ENCODE measurements around the gene MSL1.

The MSL1 gene

DNA sequence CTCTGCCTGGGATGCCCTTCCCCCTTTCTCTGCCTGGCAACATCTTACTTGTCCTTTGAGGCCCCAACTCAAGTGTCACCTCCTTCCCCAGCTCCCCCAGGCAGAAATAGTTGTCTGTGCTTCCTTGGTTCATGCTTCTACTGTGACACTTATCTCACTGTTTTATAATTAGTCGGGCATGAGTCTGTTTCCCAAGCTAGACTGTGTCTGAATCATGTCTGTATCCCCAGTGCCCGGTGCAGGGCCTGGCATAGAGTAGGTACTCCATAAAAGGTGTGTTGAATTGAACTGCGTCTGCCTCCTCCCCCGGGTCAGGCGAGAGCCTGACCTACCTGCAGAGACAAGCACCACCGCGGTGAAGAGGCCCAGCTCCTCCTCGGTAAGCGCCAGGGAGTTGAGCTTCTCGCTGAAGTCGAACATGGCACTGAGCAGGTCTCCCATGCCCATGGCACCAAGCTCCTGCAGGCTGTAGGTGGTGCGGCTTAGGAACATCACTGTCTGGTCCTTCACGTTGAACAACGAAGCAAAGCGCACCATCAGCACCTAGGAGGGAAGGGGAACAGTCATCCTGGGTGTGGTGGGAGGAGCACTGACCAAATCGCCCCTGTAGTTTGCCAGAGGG lies 28.1 kb upstream of the MSL1 start:
- DNase-seq (ENCODE audit: insufficient read length) (no peak), FAIRE-seq (no peak)
- TF ChIP-seq TAF1 (IDR thresholded peaks at IDR 0.05; ENCODE audit: borderline replicate concordance, low read depth, low read length) (no peak), POLR2A (IDR thresholded peaks at IDR 0.05; ENCODE audit: low read depth, low read length) (no peak), POLR2AphosphoS5 (IDR thresholded peaks at IDR 0.05; ENCODE audit: low read depth, low read length) (no peak)

DNA sequence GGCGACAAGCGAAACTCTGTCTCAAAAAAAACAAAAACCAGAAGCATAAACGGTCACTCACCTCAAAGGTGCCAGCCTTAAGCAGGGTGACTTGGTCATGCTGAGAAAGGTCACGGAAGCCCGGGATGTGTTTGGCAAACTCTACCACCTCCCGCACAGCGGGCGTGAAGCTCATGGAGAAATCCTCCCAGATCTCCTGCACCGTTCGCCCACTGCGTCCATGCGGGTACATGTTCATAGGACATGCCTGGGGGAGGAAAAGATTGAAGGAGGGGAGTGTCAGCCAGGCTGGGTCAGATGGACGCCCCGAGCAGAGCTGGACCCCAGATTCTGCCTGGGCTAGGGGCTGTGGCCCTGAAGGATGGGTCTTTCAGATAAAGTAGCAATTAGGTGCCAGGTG lies 26.9 kb upstream of the MSL1 start:
- TF ChIP-seq POLR2AphosphoS5 (IDR thresholded peaks at IDR 0.05; ENCODE audit: low read depth, low read length) (no peak), POLR2A (IDR thresholded peaks at IDR 0.05; ENCODE audit: low read depth, low read length) (no peak)
- DNase-seq (ENCODE audit: insufficient read length) (no peak), FAIRE-seq (no peak)

DNA sequence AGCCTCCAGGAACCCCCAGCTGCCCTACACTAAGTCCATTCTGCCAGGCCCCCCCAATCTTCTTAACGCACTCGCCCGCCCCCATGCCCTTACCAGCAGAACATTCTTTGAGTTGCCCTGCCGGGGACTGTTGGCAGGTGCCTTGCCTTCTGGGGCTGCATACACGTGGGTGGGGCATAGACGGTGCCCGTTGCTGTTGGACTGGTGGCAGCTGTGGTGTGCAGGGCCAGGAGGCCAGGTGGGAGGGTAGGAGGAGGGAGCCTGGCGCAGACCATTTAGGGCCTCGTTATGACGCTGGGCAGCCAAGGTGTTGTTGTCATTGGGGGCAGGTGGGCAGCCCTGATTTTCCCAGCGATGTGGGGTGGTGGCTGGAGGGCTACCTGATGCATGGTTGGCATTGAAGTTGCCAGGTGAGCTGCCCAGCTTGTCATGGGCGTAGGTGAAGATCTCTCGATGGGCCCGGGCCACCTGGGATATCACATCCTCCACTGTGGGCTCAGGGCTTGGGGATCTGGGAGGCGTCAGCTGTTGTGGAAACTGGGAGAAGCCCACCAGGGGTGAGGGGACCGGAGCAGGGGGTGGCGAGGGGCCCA lies 26.3 kb upstream of the MSL1 start:
- FAIRE-seq (no peak), DNase-seq (ENCODE audit: insufficient read length) (no peak)
- TF ChIP-seq POLR2AphosphoS5 (IDR thresholded peaks at IDR 0.05; ENCODE audit: low read depth, low read length) (no peak), TAF1 (IDR thresholded peaks at IDR 0.05; ENCODE audit: borderline replicate concordance, low read depth, low read length) (no peak)

DNA sequence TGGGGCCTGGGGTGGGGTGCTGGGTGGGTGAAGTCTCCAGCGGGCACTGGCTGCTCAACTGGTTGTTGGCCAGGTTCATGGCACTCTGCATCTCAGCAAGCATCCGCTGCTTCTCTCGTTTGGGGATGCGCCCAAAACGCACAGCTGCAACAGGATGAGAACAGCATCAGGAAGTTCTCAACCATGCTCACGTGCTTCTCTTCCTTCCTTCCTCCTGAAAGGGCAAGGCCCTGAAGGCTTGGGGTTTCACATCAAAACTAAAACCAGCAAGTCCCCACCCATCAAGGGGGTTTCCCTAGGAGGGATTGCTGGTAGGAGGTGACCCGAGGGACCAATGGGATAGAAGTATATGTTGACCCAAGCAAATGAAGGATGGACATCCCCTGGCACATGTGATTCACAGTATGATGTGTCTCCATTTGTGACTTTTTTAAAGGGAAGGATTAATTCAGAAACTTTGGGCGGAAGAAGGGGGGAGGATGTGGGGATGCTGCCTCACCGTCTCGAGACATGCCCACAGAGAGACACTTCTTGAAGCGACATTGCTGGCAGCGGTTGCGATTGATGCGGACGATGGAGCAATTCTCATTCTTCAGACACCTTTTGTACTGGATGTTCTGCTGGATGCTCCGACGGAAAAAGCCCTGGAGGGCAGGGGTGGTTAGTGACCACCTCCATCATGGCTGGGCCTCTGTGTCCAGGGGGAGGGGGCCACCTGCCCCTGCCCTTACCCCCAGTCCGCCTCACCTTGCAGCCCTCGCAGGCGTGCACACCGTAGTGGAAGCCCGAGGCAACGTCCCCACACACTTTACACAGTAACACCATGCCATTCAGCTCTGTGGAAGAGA lies 25.6 kb upstream of the MSL1 start:
- peak; percentile 52; the same call in 1 of the 2 replicates for TF ChIP-seq POLR2A (IDR thresholded peaks at IDR 0.05; ENCODE audit: low read depth, low read length)
- no peak; the same call in none of the 2 replicates for TF ChIP-seq POLR2AphosphoS5 (IDR thresholded peaks at IDR 0.05; ENCODE audit: low read depth, low read length)
- TF ChIP-seq TAF1 (IDR thresholded peaks at IDR 0.05; ENCODE audit: borderline replicate concordance, low read depth, low read length), result no peak
- DNase-seq (ENCODE audit: insufficient read length) (peak; percentile 97), FAIRE-seq (peak; percentile 97)

DNA sequence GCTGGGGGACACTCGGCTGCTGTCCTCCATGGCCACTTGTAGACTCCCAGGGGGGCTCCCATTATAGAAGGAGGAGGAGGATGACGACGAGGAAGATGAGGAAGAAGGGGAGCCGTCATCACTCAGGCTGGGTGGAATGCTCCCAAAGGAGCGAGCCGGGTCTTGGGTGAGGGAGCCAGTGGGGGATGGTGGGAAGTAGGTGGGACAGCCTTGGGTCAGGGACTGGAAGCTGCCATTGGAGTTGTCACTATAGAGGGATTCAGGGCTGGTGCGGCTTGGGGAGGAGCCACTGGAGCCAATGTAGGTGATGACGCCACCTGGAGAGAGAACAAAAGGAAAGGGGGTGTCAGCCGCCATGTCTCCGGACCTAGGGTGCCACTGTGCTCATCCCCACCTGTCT lies 24.7 kb upstream of the MSL1 start:
- no peak for FAIRE-seq
- no peak for TF ChIP-seq POLR2A (IDR thresholded peaks at IDR 0.05; ENCODE audit: low read depth, low read length)
- no peak for TF ChIP-seq TAF1 (IDR thresholded peaks at IDR 0.05; ENCODE audit: borderline replicate concordance, low read depth, low read length)

DNA sequence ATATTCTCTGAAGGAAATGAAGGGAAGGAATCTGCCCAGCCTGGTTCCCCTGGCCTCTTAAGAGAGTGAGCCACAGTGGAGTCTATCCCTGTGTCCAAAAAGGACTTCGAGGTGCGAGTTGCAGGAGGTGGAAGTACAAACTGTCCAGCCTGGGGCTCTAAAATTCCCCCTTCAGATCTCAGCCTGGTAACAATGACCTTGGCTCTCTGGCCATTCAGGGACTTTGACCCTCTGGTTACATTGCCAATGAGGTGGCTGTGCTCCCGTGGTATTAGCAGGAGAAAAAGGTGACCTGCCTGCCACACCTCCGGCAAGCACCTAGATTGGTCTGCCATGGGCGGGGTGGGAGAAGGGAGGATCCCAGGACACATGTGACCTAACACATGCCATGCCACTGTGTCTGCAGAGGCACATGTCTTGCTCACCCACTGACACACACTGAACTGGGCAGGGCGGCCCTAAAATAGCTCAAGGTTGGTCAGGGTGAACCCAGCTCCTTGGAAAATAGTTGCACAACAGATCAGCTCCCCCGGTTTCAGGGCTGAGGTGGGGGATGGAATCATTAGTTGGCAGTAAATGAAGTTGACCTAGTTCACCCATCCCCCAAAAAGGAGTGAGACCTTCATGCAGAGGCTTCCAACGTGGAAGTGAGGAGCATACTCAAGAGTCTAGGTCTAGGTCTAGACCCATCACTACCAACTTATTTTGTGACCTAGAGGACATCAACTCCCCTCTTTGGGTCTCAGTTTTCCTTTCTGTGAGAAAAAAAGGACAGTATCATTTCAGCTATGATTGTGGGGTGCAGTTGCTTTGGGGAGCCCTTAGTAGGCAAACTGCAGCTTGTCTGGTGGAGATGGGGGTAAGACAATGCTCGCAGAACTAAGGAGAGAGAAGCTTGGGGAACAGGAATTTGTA lies 23.6 kb upstream of the MSL1 start:
- DNase-seq (ENCODE audit: insufficient read length) (no peak), FAIRE-seq (peak; percentile 9)
- TF ChIP-seq TAF1 (IDR thresholded peaks at IDR 0.05; ENCODE audit: borderline replicate concordance, low read depth, low read length) (no peak), POLR2A (IDR thresholded peaks at IDR 0.05; ENCODE audit: low read depth, low read length) (no peak)

More for the DNA sequence above, 24.7 kb upstream of the MSL1 start:
- no peak for DNase-seq (ENCODE audit: insufficient read length)

DNA sequence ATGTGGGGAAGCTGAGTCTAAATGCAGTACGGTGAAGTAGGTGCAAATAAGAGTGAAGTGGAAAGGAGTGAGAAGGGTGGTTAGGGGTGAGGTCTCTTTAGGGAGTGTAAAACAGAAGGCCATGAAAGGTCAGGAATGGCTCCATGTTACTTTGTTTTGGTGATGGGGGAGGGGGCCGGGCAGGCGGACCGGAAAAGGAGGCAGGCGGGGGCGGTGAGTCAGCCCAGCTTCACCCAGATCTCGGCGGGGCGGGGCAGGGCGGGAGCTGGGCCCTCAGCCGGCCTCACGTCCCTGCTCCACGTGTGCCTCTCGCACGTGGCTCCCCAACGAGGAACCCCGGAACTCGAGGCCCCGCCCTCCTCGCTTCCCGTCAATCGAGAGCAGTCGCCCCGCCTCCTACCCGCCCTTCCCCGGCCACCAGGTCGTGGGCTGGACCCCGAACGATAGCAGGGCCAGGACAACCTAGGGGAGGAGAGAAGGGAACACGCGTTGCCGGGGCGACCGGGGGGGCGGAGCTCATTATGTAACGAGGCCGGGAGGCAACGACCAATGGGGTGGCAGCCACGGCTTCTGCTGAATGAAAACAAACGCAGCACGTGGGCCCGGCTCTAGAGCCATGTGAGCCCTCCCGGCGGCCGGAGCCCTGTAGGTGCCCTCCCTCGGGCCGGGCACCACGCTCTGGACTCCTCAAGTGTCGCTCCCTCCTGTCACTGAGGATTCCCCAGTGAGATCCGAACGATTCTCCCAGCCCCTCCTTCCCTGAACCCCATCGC lies 22.7 kb upstream of the MSL1 start:
- FAIRE-seq (peak; percentile 91), DNase-seq (ENCODE audit: insufficient read length) (peak; percentile 90)
- TF ChIP-seq POLR2AphosphoS5 (IDR thresholded peaks at IDR 0.05; ENCODE audit: low read depth, low read length) (no peak), POLR2A (IDR thresholded peaks at IDR 0.05; ENCODE audit: low read depth, low read length) (no peak), TAF1 (IDR thresholded peaks at IDR 0.05; ENCODE audit: borderline replicate concordance, low read depth, low read length) (no peak)

DNA sequence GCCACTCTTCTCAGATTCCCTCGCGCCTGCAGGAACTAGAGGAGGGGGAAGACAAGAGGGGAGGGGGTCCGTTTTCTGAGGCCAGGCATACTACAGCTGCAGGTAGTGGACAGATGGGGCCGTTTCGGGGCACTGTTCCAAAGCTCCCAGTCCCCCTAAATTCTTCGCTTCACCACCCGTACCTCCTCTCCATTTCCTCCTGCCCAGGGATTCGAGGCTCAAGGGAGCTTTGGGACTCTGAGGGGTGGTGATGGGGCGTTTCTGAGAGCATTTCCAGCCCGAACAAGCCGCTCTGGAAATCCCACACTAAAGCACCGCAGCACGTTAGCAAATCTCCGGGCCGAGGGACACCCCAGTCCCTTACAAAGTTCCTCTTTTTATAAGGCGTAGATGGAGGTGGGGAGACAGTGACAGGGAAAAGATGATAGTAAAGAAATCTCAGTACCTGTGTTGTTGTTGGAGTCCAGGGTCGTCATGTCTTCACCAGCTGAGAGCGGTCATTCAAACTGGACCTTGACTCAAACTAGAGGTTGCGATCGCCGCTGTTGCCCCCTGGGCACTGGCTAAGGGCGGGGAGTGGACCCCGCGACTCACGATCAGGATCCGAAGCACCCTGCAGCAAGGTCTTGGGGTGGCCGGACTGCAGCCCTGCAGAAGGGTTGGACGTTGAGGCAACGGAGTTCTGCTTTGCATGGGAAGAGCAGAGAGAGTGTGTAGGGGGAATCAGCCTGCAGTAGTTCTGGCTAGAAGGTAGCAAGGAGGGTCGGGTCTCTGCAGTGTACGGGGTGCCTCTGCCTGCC lies 22.0 kb upstream of the MSL1 start:
- TF ChIP-seq POLR2AphosphoS5 (IDR thresholded peaks at IDR 0.05; ENCODE audit: low read depth, low read length) (no peak), POLR2A (IDR thresholded peaks at IDR 0.05; ENCODE audit: low read depth, low read length) (no peak; the same call in 1 of the 2 replicates), TAF1 (IDR thresholded peaks at IDR 0.05; ENCODE audit: borderline replicate concordance, low read depth, low read length) (no peak)
- DNase-seq (ENCODE audit: insufficient read length), result no peak
- FAIRE-seq, result no peak

DNA sequence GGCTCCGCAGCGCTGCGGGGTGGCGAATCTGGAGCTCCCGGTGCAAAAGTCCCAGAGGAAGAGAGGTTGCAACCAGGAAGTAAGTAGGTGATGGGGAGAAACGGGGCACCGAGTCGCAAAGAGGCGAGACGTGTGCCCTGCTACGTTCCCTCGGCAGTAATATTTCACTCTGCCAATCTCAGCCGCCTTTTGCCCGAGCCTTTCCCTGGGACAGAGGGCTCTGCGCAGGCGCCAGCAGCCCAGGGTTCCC lies 21.4 kb upstream of the MSL1 start, which contains the start of gene NR1D1:
TSS of gene NR1D1 (minus strand) at position 171 of the 250 bp plus-strand sequence. CDS start 495 bp downstream, outside the sequence.
- TF ChIP-seq TAF1 (IDR thresholded peaks at IDR 0.05; ENCODE audit: borderline replicate concordance, low read depth, low read length) (no peak), POLR2A (IDR thresholded peaks at IDR 0.05; ENCODE audit: low read depth, low read length) (peak; percentile 30; the same call in 1 of the 2 replicates)
- DNase-seq (ENCODE audit: insufficient read length) (no peak), FAIRE-seq (no peak)
